Stimulated activated CD8-positive, alpha-beta memory T cell treated with anti-CD3 and anti-CD28 coated beads, Interleukin-4, amount 100 ng/mL, for 24 hours (primary cell): ENCODE data around the gene NUP62.
A peak's percentile ranks its signal among the peaks of the same experiment; 100 is the strongest.
"Not testable (repeated sequence)": the region's sequence is repeated elsewhere in the genome, so short reads cannot be mapped to it uniquely, and the experiment has no call there.

Source experiments
- DNase-seq: peaks from one replicate; pipeline ENCODE4 v3.0.0-alpha.2; 2020; ENCODE audit warnings: low read depth

NUP62 gene

DNA sequence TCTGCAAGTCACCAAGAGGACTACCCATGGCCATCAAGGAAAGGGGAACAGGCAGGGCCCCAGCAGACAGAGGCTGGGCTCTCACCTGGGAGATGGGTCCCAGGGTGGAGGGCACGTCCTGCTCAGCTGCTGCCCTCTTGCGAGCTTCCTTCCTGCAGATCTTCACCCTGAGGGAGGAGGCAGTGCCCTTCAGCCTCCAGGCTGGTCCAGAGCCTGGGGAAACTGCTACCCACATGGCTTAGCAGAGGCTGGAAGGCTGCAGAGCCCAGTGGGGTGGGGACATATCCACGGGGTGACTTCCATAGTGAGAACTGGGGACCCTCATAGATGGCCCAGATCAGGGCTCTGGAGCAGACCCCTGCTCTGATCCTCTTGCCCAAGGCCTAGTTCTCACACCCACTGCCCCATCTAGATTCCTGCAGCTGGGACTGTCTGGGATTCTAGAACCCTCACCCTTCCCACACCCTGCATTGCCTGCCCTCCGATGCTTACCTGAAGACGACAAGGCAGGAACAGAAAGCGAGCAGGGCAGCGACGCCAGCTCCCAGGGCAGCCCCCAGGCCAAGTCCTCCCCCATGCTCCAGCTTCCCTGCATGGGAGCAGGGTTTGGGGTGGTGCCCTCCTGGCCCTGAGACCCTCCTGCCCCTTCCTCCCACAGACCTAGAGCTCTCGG, 22.6 kb upstream of the NUP62 start:
- no peak for DNase-seq

GRCh38 chr19:49950956-49951526, 21.7 kb upstream of the NUP62 start:
- DNase-seq = no peak

DNA sequence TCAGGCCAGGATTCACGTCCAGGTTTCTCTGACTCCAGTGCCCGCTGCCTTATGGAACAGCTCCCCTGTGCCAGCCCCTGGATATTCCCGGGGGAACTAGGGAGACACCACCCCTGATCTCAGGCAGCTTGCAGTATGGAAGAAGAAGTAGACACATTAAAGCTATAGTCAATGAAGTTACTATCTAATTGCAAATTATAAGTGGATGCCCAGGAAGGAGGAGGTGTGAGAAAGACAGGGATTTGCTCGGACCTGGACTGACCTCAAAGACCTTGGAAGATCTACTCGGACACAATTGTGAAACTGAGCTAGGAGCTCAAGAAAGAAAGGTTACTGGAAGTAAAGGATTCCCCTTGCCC, 21.3 kb upstream of the NUP62 start:
- no peak for DNase-seq

DNA sequence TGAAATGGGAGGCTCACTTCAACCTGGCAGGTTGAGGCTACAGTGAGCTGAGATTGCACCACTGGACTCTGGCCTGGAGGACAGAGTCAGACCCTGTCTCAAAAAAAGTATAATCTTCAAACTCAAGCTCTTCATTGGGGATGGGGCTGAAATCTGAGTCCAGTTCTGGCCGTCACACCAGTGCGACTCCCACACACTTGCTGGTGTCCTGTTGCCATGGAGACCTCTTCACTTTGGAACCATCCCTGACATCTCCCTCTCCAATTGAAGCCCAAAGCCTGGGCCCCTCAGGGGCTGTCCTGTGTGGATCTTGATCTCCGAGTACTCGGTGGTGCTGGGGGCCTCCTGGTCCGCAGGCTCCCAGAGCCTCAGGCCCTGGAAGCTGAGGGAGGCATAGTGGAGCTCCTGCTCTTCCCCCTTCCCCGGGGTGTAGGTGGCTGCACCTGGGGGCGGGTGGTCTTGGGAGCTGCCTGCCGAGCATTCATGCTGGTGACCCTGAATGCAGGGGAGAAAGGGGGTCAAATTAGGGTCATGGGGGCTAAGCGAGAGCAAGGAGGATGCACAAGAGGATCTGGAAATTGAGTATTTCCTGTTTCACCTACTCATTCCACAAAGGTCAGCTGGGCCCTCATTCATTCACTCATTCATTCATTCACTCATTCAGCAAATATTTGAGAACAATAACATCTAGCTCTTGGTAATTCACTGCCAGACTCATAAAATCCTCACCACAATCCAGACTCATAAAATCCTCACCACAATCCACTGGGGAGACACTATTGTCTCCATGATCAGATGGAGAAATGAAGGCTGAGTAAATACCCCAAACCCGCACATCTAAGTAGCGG, 20.7 kb upstream of the NUP62 start:
- DNase-seq = no peak

GRCh38 chr19:49946415-49946814, 17.1 kb upstream of the NUP62 start:
- no peak for DNase-seq

DNA sequence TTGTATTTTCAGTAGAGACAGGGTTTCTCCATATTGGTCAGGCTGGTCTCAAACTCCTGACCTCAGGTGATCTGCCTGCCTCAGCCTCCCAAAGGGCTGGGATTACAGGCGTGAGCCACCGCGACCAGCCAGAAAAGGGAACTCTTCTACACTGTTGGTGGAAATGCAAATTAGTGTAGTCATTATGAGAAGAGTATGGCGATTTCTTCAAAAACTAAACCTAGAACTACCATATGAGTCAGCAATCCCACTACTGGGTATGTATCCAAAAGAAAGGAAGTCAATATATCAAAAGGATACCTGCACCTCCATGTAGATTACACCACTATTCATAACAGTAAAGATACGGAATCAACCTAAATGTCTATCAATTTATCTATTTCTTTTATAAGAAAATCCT, 15.3 kb upstream of the NUP62 start:
- DNase-seq = not testable (repeated sequence)

GRCh38 chr19:49940482-49940791, 11.1 kb upstream of the NUP62 start:
- no peak for DNase-seq

DNA sequence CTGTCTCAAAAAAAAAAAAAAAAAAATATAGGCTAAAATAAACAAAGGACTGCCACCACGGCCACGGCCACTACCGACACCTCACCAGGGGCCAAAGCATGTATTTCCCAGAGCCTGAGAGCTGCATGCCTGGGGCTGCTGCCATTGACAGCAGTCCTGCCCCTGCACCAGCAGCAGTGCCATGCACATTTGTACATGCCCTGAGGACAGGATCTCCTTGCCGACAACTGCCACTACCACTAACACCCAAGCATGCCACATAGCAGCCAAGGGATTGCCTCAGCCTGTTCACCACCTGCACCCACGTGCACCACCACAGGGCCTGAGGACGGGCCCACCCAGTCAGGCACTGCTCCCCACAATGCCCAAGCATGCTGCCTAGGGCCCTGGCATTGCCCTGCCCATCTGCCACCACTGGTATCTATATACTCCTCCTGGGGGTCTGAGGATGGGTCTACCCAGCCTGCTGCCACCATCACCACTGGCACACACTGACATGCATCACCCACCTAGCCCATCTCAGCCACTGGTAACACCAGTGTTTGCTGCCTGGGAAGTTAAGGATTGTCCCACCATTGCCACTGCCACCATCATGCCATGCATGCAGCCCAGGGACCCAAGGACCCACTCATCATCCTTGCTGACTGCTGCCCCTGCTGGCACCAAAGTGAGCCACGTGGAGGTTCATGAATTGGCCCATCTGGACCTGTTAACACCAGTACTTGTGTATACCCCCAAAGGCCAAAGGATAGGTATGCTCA, 10.6 kb upstream of the NUP62 start:
- DNase-seq = no peak

GRCh38 chr19:49938662-49939061, 9.4 kb upstream of the NUP62 start:
- no peak for DNase-seq

- peak; percentile 68 for DNase-seq
Observed at GRCh38 chr19:49937750-49938381, 8.6 kb upstream of the NUP62 start.

GRCh38 chr19:49936549-49936948, 7.2 kb upstream of the NUP62 start:
- DNase-seq = no peak

DNA sequence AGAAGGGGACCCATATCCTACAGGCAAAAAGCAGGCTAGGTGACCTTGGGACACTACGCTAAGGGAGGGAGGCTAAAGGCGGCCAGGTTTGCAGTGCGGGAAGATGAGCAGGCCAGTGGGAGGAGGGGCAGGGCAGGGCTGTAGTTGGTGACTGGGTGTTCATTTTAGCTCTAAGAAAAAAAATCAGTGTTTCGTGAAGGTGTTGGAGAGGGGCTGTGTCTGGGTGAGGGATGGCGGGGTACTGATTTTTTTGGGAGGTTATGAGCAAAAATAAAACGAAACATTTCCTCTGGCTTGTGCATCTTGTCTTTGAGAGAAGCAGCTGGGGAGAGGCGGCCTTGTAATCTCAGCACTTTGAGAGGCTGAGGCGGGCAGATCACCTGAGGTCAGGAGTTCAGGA, 4.3 kb upstream of the NUP62 start:
- no peak for DNase-seq

GRCh38 chr19:49932731-49933131, 3.4 kb upstream of the NUP62 start:
- DNase-seq = no peak

- no peak for DNase-seq
Observed at GRCh38 chr19:49932041-49932451, 2.7 kb upstream of the NUP62 start.

DNA sequence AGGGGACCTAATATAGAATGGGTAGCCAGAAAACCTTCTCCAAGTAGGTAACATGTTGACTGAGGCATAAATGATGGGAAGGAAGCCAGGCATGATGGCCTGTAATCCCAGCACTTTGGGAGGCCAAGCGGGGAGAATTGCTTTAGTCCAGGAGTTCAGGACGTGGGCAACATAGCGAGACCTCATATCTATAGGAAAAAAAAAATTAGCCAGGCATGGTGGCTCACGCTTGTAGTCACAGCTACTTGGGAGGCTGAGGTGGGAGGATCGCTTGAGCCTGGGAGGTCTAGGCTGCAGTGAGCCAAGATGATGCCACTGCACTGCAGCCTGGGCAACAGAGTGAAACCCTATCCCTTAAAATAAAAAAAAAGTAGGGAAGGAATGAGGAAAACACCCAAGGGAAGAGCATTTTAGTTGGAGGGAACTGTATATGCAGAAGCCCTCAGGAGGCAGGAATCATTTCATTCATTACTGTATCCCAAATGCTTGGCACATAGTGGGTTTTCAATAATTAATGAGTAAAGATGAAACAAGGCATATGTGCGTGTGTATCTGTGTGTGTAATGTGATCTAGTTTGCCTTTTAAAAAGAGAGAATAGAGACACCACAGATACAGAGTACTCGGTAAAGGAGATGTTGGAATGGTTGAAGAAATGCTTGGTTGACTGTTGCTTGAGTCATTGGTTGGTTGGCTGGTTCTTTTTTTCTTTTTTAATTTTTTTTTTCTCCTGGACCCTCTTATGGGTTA, 2.2 kb upstream of the NUP62 start:
- no peak for DNase-seq

GRCh38 chr19:49930483-49931011, 1.2 kb upstream of the NUP62 start:
- DNase-seq = no peak

DNA sequence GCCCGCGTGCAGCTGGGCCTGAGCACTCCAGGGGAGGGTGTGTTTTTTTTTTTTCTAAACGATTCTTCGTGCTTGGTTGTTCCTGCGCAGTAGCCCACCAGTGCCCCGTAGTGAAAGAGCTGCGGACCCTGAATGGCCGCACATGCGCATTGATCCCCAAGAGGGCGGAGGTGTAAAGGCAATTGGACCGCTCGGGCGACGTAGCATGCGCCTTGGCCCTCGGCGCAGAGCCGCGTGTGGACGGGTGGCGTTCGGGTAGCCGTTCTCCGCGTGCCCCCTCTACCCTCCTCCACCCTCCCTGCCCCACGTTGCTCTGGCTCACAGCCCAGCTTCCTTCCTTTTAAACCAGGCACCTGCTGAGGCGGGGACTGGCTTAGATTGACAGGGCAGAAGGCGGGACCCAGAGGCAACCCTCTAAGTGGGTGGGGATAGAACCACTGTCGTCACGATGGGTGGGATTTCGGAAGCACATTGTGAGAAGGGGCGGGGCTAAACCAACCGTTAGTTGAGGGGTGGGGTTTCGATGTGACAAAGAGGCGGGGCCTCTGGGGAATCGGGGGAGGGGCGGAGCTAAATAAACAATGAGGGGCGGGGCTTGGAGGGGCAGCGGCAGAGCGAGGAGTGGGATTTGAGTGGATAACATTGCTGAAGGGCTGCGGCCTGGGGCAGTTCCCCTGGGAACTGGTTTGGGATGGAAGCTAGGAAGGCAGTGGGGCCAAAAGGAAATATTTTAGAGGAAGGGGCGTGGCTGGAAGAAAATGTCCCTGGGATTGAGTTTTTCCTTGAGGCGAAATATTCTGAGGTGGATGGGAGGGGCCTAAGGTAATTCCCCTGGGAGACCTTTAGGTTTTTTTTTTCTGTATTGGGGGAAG, 543 bp upstream of the NUP62 start:
- peak; percentile 79 for DNase-seq

- no peak for DNase-seq
Observed at GRCh38 chr19:49927526-49928264, 1.6 kb downstream of the NUP62 start.

- no peak for DNase-seq
Observed at GRCh38 chr19:49926515-49926914, 2.8 kb downstream of the NUP62 start.

DNA sequence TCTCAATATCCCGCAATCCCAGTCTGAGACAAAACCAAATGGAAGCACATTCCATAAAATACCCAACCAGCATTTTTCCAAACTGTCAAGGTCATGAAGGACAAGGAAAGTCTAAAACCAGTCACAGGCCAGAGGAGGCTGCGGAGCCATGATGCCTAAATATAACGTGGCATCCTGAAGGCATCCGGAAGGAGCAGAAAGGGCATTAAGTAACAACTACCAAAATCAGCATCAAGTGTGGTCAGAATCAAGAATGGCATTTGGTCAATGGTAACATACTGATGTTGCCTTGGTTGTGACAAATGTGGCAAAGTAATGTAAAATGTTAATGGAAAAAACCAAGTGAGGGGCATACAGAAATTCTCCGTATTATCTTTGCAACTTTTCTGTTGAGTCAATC, 3.8 kb downstream of the NUP62 start:
- DNase-seq = no peak
